Parathyroid adenoma (tissue), 2 donors: ENCODE data around the gene R3HDM2.
"Not testable (repeated sequence)": the region's sequence is repeated elsewhere in the genome, so short reads cannot be mapped to it uniquely, and the experiment has no call there.

Experiments used
- H2AFZ ChIP-seq: fragments of 300-600 bp; sonication (generic); one replicate; pipeline ENCODE4 v1.7.0; 2017; ENCODE audit warnings: antibody characterized with exemption, mild to moderate bottlenecking
- H3K27ac ChIP-seq: fragments of 300-600 bp; sonication (generic); one replicate; pipeline ENCODE4 v1.7.0; 2017
- H3K27me3 ChIP-seq: fragments of 300-600 bp; sonication (generic); one replicate; pipeline ENCODE4 v1.7.0; 2017; ENCODE audit warnings: low read length; ENCODE audit not compliant: control insufficient read depth, insufficient read depth
- H3K36me3 ChIP-seq: fragments of 300-600 bp; sonication (generic); one replicate; pipeline ENCODE4 v1.7.0; 2017; ENCODE audit warnings: low read length; ENCODE audit not compliant: control insufficient read depth, insufficient read depth
- H3K4me1 ChIP-seq: fragments of 300-600 bp; sonication (generic); one replicate; pipeline ENCODE4 v1.7.0; 2017; ENCODE audit warnings: control low read depth
- H3K4me2 ChIP-seq: fragments of 300-600 bp; sonication (generic); one replicate; pipeline ENCODE4 v1.7.0; 2017; ENCODE audit warnings: low read length
- H3K4me3 ChIP-seq: fragments of 300-600 bp; sonication (generic); one replicate; pipeline ENCODE4 v1.7.0; 2017; ENCODE audit warnings: low read depth, low read length
- H3K79me2 ChIP-seq: fragments of 300-600 bp; sonication (generic); one replicate; pipeline ENCODE4 v1.7.0; 2017; ENCODE audit warnings: control low read depth
- H3K9ac ChIP-seq: fragments of 300-600 bp; sonication (generic); one replicate; pipeline ENCODE4 v1.7.0; 2017; ENCODE audit warnings: mild to moderate bottlenecking
- H3K9me3 ChIP-seq: fragments of 300-600 bp; sonication (generic); one replicate; pipeline ENCODE4 v1.7.0; 2017; ENCODE audit warnings: low read length; ENCODE audit not compliant: control insufficient read depth
- TF ChIP-seq, protein P1 (sequence below): fragments of 300-600 bp; sonication (generic); IDR thresholded peaks from one replicate; pipeline ENCODE4 v1.7.0; 2017; ENCODE audit warnings: antibody characterized with exemption, mild to moderate bottlenecking
- donor health status: primary hyperparathyroidism.

The R3HDM2 gene

GRCh38 chr12:57367121-57367520 lies 63.7 kb downstream of the R3HDM2 start:
- H2AFZ ChIP-seq, result no peak overlapping the region
- no peak overlapping the region for H3K27ac ChIP-seq
- H3K9me3 ChIP-seq, result no peaks in the 10 kb centered on the region
- no peak overlapping the region for H3K9ac ChIP-seq
- H3K4me3 ChIP-seq, result no peak overlapping the region
- no peaks in the 10 kb centered on the region for H3K27me3 ChIP-seq
- no peaks in the 10 kb centered on the region for H3K4me1 ChIP-seq
- H3K4me2 ChIP-seq, result no peak overlapping the region
- H3K79me2 ChIP-seq, result peaks cover 26% of the 10 kb centered on the region
- no peaks in the 10 kb centered on the region for H3K36me3 ChIP-seq
- TF ChIP-seq, protein P1, sequence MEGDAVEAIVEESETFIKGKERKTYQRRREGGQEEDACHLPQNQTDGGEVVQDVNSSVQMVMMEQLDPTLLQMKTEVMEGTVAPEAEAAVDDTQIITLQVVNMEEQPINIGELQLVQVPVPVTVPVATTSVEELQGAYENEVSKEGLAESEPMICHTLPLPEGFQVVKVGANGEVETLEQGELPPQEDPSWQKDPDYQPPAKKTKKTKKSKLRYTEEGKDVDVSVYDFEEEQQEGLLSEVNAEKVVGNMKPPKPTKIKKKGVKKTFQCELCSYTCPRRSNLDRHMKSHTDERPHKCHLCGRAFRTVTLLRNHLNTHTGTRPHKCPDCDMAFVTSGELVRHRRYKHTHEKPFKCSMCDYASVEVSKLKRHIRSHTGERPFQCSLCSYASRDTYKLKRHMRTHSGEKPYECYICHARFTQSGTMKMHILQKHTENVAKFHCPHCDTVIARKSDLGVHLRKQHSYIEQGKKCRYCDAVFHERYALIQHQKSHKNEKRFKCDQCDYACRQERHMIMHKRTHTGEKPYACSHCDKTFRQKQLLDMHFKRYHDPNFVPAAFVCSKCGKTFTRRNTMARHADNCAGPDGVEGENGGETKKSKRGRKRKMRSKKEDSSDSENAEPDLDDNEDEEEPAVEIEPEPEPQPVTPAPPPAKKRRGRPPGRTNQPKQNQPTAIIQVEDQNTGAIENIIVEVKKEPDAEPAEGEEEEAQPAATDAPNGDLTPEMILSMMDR, result no peak

DNA sequence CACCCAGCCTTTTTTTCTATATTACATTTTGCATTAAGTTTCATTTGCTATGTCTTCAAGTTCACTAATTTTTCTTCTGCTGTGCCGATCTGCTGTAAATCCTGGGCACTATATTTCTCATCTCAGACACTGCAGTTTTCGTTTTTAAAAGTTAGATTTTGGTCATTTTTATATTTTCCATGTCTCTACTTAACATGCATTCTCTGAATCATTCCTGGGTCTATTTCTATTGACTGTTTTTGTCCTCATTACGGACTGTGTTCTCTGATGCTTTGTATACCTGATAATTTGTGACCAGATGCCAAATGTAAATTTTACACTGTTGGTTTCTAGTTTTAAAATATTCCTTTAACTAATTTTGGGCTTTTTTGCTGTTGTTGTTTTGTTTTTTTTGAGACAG lies 64.5 kb downstream of the R3HDM2 start:
- Histone ChIP-seq H3K27ac (no peak overlapping the region), H3K9ac (no peak overlapping the region), H3K4me2 (no peak overlapping the region), H3K4me3 (no peak overlapping the region), H3K36me3 (no peaks in the 10 kb centered on the region), H3K27me3 (no peaks in the 10 kb centered on the region), H3K79me2 (peaks cover 19% of the 10 kb centered on the region), H2AFZ (no peak overlapping the region), H3K4me1 (no peaks in the 10 kb centered on the region), H3K9me3 (no peaks in the 10 kb centered on the region)
- TF ChIP-seq, protein P1, result no peak

DNA sequence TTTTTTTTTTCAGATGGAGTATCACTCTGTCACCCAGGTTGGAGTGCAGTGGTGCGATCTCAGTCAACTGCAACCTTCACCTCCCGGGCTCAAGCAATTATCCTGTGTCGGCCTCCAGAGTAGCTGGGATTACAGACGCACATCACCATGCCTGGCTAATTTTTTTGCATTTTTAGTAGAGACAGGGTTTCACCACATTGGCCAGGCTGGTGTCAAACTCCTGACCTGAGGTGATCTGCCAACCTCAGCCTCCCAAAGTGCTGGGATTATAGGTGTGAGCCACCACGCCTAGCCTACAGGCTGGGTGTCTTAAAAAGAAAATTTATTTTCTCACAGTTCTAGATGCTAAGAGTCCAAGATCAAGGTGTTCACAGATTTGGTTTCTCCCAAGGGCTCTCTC lies 66.7 kb downstream of the R3HDM2 start:
- H3K4me2 ChIP-seq, H3K27me3 ChIP-seq, H3K9ac ChIP-seq, H3K4me3 ChIP-seq, H3K9me3 ChIP-seq, H3K4me1 ChIP-seq, H3K27ac ChIP-seq, H2AFZ ChIP-seq, H3K36me3 ChIP-seq: not testable (repeated sequence)
- H3K79me2 ChIP-seq, result peaks cover 13% of the 10 kb centered on the region

DNA sequence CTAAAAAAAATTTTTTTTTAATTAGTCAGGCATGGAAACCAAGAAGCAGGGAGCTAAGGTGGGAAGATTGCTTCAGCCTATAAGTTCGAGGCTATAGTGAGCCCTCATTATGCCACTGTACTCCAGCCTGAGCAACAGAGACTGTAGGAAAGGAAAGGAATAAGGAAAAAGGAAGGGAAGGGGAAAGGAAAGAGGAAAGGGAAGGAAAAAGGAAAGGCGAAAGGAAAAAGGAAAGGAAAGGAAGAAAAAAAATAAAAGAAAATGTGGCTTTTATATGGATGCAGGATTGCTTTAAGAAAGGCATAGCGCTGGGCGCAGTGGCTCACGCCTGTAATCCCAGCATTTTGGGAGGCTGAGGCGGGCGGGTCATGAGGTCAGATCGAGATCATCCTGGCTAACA lies 70.4 kb downstream of the R3HDM2 start:
- Histone ChIP-seq H3K36me3 (no peaks in the 10 kb centered on the region), H3K9ac (no peak overlapping the region), H3K9me3 (no peaks in the 10 kb centered on the region), H3K4me1 (no peaks in the 10 kb centered on the region), H3K4me3 (no peak overlapping the region), H3K27me3 (no peaks in the 10 kb centered on the region), H3K79me2 (peaks cover 4% of the 10 kb centered on the region), H3K27ac (no peak overlapping the region), H2AFZ (no peak overlapping the region), H3K4me2 (no peak overlapping the region)
- TF ChIP-seq, protein P1, result no peak

GRCh38 chr12:57358646-57359045 lies 72.2 kb downstream of the R3HDM2 start:
- H2AFZ ChIP-seq, result no peak overlapping the region
- H3K27me3 ChIP-seq, result no peaks in the 10 kb centered on the region
- TF ChIP-seq, protein P1, result no peak
- H3K9ac ChIP-seq, result no peak overlapping the region
- H3K36me3 ChIP-seq, result no peaks in the 10 kb centered on the region
- H3K4me1 ChIP-seq, result no peaks in the 10 kb centered on the region
- no peaks in the 10 kb centered on the region for H3K79me2 ChIP-seq
- H3K4me3 ChIP-seq, result no peak overlapping the region
- no peaks in the 10 kb centered on the region for H3K9me3 ChIP-seq
- no peak overlapping the region for H3K4me2 ChIP-seq
- H3K27ac ChIP-seq, result no peak overlapping the region
